AG08395 (cell line): ENCODE results near the gene CYTH3.
"Not testable (repeated sequence)": the region's sequence is repeated elsewhere in the genome, so short reads cannot be mapped to it uniquely, and the experiment has no call there.

Experiments
- DNase-seq: peaks from one replicate; pipeline ENCODE4 v3.0.0; 2012; ENCODE audit warnings: mixed read lengths, low spot score

CYTH3 gene

DNA sequence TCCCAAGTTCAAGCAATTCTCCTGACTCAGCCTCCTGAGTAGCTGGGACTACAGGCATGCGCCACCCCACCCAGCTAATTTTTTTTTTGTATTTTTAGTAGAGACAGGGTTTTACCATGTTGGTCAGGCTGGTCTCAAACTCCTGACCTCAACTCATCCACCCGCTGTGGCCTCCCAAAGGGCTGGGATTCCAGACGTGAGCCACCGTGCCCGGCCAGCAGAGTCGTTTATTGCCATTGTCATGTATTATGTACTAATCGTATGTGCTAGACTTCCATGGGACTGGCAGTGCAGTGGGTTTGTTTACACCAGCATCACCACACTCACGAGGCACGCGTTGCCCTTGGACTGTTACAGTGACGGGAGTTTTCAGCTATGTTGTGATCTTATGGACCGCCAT is 120.9 kb downstream of the CYTH3 start:
- not testable (repeated sequence) for DNase-seq

DNA sequence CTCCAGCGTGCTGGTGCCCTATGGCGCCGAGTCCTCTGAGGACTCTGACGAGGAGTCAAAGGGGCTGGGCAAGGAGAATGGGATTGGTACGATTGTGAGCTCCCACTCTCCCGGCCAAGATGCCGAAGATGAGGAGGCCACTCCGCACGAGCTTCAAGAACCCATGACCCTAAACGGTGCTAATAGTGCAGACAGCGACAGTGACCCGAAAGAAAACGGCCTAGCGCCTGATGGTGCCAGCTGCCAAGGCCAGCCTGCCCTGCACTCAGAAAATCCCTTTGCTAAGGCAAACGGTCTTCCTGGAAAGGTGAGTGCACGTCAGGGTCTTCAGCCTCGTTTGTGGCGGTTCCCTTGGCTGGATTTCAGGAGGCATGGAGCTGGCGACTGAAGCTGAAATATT is 122.4 kb downstream of the CYTH3 start:
- no peak for DNase-seq

DNA sequence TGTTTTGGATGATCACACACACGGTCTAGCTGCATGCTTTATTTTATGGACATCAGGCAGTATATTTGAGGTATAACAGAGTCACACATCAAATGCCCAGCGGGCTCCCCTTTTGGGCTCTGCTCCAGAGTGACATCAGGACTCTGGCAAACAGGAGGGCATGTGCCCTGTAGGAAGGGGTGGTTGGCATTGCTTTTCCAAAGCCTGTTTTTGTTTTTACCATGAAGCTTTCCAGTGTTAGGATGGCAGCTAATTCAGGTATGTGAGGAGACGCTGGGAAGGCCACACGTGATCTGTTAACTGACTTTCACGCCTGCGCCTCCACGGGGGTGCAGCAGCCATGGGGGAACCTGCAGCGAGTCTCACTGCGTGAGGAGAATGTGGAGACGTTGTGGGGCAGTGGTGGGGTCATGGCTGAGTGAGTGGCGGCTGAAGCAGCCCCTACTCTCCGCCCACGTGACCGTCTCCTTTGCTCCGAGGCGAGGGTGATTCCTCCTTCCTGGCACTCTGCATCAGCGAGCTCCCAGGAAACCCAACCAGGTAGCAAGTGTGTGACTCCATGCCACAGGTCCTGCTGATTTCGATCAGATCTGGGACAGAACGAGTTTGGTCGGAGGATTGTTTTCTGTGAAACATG is 123.6 kb downstream of the CYTH3 start:
- no peak for DNase-seq

DNA sequence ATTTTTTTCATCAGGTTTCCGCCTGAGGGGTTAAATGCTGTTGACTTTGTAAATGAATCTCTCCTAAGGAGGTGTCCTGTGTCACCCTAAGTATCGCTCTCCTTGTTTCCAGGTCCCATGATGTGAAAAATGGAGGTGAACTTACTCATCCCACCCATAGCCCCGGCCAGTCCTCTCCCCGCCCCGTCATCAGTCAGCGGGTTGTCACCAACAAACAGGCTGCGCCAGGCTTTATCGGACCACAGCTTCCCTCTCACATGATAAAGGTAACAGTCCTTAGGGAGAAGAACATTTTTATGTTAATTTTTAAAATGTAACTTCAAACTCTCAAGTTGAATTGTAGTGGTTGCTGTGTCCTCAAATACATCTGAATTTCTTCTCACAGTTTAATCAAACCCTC is 124.8 kb downstream of the CYTH3 start:
- DNase-seq = no peak

DNA sequence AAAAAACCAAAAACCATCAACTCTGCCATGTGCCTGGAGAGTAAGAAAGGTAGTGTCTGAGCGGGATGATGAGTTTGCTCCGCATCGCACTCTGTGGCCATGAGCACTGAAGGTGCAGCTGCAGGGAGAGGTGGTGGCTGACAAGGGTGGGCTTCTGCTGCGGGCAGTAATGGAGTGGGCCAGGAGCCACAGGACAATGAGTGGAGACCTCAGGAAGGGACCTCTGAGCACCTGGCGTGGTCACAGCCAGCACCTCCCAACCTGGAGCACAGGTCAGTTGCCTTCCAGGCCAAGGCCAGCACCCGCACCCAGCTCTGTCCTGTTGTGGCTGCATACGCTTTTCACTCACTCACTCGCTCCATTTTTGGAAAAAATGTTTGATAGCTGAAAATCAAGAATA is 125.8 kb downstream of the CYTH3 start:
- no peak for DNase-seq

DNA sequence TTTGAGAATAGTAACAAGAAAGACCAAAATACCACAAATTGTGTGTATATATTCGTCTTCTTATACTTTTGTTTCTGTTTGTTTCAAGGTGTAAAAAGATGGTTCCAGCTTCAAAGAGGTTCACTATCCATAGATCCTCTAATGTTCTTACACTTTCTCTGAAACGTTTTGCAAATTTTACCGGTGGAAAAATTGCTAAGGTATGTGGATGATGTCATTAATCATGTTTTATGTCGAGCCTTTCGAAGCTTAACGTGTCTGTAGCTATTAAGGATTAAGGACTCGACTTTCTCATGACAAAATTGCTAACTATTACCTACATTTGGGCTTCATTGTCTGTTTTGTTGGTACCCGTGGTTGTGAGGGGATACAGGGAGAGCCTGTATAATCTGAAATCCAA is 128.4 kb downstream of the CYTH3 start:
- no peak for DNase-seq

DNA sequence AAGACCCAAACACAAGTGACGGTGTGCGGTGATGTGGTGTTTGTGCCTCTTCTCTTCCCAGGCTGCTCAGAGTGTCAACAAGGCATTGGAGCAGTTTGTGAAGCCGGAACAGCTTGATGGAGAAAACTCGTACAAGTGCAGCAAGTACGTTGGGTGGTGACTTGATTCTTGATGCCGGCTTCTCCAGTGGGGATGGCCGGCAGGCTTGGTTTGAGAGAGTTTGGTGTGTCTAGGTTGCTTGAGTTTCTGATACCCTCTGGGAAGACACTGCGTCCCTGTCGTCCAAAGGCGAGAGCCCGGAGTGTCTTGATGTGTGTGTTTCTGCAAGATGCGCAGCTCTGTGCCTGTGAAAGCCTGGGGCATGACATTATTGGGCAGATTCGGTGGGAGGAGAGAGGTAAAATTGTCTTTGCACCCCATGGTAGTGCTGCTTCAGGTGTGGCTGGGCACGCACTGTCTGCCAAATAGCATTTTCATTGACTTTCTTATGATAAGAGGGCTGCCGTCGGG is 129.5 kb downstream of the CYTH3 start:
- no peak for DNase-seq

DNA sequence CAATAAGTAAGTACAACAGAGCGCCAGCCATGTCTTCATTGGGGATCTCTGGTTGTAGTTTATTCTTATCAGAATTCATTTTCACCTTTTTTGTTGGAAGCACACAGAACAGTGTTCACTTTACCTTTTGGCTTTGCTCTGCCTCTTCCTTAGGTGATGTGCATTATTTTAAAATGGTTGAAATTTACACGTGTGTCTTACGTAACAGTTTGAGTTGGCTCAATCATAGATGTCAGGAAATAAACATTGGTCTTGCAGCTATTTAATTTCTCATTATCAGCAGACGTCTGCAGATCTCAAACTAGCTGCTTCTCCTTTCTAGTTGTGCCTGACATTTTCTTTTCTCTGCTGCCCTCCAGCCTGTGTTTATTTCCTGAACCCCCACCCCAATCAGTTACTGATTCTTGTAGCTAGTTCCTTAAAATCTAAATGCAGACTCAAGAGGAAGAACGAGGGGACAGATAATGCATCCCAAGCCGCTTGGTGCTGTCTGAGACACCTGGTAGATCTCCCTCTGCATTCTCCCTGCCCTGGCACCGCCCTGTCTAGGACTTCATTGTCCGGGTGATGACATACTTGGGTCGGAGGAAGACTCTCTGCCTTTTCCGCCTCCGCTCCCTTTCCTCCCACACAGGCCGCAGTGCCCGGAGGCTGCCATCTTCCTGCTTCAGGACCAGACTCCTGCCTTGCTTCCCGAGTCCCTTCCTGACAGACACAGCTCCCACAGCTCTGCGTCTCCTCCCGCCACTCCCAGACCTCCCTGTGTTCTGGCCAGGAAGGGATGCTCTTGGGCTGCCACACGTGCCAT is 133.0 kb downstream of the CYTH3 start:
- no peak for DNase-seq

DNA sequence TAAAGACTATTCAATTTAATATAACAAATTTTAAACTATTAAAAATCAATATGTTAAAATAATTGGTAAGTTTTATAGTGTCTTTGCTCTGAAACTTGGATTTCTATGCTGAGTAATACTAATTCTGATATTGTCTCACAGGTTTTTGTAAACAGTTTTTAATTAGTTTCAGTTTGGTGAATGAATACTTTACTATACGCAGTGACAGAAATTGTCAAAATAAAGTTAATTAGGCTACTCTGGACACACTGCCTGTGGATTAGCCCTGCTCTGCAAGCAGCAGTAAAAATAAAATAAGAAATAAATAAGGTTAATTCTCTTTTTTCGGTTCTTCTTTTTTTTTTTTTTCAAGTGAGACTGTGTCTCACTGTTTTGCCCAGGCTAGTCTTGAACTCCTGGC is 135.9 kb downstream of the CYTH3 start:
- no peak for DNase-seq

DNA sequence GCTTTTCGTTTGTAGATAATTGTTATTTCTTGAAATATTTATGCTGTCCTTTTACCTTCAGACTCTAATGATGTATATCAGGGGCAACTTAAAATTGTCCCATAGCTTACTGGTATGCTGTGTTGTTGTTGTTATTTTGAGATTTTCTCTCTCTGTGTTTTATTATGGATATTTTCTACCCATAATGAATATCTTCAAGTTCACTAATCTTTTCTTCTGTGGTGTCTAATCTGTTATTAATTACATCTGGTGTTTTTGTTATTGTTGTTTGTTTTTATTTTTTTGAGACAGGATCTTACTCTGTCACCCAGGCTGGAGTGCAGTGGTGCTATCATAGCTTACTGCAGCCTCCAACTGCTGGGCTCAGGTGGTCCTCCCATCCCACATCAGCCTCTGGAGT is 139.2 kb downstream of the CYTH3 start:
- no peak for DNase-seq

DNA sequence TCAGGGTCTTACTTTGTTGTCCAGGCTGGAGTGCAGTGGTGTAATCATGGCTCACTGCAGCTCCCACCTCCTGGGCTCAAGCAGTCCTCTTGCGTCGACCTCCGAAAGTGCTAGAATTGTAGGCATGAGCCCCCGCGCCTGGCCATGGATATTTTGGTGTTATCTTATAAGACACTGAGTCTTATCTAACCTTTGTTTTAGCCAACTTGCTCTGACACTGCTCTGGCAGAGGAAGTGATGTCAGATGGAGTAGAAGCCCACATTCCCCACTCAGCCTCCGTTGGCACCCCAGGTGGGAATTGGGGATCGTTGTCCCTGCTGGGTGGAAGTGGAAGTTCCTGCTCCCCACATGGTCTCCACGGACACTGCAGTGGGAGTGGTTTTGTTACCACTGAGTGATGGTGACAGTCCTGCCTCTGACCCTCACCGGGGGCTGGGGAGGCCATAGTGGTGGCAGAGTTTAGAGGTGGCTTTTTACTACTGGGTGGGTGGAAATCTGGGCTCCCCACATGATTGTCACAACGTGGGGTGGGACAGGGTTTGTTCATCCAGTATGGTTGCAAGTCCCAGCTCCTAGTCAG is 142.3 kb downstream of the CYTH3 start:
- no peak for DNase-seq

DNA sequence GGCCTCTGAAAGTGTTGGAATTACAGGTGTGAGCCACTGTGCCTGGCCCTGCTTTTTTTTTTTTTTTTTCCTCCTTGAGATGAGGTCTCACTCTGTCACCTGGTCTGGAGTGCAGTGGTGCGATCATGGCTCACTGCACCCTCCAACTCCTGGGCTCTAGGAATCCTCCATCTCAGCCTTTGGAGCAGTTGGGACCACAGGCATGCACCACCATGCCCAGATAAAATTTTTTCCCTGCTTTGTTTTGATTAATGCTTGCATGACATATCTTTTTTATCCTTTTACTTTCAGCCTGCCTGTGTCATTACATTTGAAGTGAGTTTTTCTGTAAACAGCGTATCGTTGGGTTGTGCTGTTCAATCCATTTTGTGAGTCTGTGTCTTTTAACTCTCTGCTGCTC is 144.2 kb downstream of the CYTH3 start:
- no peak for DNase-seq

DNA sequence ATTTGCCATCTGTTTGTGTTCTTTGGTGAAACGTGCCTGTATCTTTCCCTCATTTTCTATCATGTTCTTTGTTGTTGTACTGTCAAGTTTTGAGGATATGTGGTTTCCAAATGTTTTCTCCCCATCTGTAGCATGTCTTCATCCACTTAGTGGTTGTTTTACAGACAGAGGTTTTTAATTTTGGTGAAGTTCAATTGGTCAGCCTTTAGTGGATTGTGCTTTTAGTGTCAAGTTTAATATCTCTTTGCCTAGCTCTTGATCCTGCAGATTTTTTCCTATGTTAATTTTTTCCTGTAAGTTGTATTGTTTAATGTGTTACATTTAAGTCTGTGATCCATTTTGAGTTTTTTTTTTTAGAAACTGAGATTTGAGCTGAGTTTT is 145.3 kb downstream of the CYTH3 start:
- DNase-seq = no peak

DNA sequence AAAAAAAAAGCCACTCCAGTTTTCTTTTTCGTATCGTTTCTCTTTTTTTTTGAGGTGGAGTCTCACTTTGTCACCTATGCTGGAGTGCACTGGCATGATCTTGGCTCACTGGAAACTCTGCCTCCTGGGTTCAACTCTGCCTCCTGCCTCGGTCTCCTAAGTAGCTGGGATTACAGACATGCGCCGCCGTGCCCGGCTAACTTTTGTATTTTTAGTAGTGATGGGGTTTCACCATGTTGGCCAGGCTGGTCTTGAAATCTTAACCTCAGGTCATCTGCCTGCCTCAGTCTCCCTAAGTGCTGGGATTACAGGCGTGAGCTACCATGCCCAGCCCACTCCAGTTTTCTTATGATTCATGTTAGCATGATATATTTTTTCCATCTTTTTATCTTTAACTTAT is 148.6 kb downstream of the CYTH3 start:
- no peak for DNase-seq

DNA sequence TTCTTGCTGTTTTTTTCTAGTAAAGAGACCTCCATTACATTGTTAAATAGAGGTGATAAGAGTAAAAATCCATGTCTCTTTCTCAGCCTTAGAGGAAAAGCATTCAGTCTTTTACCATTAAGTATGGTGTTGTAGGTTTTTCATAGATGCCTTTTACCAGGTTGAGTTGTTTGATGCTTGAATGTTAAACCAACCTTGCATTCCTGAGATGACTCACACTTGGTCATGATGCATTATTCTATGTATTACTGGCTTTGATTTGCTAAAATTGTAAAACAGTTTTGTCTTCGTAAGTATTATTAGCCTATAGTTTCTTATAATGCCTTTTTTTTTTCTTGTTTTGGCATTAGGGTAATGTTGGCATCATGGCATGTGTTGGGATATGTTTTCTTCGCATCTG is 151.3 kb downstream of the CYTH3 start:
- no peak for DNase-seq

DNA sequence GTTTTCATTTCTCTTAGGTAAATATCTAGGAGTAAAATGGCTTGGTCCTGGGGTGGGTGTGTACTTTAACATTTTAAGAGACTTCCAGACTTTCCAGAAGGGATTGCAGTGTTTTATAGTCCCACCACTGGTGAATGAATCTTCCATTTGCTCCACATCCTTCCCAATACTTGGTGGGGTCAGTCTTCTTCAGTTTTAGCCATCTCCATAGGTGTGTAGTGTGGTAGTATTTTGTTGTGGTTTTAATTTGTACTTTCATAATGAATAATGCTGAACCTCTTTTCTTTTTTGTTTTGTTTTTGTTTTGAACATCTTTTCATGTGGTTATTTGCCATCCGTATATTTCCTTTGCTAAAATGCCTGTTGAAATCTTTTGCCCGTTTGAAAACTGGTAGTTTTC is 154.9 kb downstream of the CYTH3 start:
- DNase-seq = no peak

DNA sequence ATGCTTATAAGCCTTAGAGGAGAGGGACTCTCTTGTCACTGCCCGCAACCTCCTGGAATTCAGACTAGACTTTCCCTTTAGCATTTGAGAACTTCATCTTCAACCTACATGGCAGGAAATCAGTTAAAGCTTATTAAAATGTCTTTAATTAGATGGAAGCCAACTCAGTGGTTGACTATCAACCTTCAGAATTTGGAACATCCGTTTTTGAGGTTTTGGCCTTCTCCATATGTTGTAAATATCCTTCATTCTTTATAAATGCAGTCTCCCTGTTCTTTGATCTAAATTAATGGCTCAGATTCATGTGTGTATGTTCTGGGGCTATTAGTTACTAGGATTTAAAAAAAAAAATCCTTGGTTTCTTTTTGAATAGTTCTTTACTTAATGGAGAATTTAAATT is 156.2 kb downstream of the CYTH3 start:
- no peak for DNase-seq
